ENCODE measurements around the gene PLIN3.
"Not testable (repeated sequence)": the region's sequence is repeated elsewhere in the genome, so short reads cannot be mapped to it uniquely, and the experiment has no call there.

Gene PLIN3

DNA sequence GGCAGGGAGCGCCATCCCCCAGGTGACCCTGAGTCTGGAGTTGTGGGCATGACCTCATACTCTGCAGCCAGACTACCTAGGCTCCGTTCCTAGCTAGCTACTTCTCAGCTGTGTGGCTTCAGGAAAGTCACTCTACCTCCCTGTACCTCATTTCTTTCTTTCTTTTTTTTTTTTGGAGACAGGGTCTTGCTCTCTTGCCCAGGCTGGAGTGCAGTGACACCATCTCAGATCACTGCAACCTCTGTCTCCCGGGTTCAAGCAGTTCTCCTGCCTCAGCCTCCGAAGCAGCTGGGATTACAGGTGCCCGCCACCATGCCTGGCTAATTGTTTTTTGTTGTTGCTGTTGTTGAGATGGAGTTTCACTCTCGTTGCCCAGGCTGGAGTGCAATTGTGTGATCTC, 15.0 kb downstream of the PLIN3 start:
- DNase-seq (ENCODE audit: low read depth), result no peak
- no peak overlapping the region for H3K4me3 ChIP-seq (ENCODE audit: control insufficient read depth, low read depth, low read length)
- TF ChIP-seq, protein P1, sequence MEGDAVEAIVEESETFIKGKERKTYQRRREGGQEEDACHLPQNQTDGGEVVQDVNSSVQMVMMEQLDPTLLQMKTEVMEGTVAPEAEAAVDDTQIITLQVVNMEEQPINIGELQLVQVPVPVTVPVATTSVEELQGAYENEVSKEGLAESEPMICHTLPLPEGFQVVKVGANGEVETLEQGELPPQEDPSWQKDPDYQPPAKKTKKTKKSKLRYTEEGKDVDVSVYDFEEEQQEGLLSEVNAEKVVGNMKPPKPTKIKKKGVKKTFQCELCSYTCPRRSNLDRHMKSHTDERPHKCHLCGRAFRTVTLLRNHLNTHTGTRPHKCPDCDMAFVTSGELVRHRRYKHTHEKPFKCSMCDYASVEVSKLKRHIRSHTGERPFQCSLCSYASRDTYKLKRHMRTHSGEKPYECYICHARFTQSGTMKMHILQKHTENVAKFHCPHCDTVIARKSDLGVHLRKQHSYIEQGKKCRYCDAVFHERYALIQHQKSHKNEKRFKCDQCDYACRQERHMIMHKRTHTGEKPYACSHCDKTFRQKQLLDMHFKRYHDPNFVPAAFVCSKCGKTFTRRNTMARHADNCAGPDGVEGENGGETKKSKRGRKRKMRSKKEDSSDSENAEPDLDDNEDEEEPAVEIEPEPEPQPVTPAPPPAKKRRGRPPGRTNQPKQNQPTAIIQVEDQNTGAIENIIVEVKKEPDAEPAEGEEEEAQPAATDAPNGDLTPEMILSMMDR (IDR thresholded peaks at IDR 0.05; ENCODE audit: control insufficient read depth, insufficient read depth, low read depth, low read length, missing control alignments), result no peak

DNA sequence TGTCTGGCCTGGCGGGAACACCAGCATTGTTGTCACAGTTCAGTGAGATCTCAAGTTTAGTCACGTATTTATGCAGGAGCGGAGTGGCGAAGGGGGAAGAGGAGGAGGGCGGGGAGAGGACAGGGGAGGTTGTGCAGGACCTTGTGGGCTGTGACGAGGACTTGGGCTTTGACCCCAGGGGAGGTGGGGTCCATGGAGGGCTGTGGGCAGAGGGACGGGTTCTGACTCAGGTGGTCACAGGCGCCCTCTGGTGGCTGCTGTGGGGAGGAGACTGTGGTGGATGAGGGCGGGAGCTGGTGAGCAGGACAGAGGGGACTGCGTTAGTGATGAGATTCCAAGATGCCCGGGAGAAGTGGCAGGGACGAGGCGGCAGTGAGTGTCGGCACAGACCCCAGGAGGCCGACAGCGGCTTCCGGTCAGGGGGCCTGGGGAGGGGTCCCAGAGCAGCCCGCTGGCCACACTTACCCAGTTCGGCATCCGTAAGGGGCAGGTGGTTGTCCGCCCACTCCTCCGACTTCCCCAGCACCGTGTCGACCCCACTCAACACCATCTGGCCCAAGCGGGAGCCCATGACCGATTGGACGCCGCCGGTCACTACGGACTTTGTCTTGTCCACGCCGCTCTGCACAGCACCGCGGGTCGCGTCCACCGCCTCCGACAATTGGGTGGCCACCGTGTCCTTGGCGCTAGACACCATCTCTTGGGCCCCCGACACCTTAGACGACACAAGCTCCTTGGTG, 15.7 kb downstream of the PLIN3 start:
- DNase-seq (ENCODE audit: low read depth), result no peak
- TF ChIP-seq, protein P1 (IDR thresholded peaks at IDR 0.05; ENCODE audit: control insufficient read depth, insufficient read depth, low read depth, low read length, missing control alignments), result peak; percentile 88
- no peak overlapping the region for H3K4me3 ChIP-seq (ENCODE audit: control insufficient read depth, low read depth, low read length)

DNA sequence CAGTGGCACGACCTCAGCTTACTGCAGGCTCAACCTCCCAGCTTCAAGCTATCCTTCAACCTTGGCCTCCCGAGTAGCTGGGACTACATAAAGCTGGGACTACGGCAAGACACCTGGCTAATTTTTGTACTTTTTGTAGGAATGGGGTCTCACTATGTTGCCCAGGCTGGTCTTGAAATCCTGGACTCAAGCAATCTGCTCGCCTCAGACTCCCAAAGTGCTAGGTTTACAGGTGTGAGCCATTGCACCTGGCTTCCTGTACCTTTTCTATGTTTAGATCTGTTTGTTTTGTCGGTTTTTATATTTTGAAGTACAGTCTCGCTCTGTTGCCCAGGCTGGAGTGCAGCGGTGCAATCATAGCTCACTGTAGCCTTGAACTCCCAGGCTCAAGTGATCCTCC, 18.4 kb downstream of the PLIN3 start:
- TF ChIP-seq, protein P1 (IDR thresholded peaks at IDR 0.05; ENCODE audit: control insufficient read depth, insufficient read depth, low read depth, low read length, missing control alignments), result no peak
- no peak for DNase-seq (ENCODE audit: low read depth)
- H3K4me3 ChIP-seq (ENCODE audit: control insufficient read depth, low read depth, low read length), result no peak overlapping the region

DNA sequence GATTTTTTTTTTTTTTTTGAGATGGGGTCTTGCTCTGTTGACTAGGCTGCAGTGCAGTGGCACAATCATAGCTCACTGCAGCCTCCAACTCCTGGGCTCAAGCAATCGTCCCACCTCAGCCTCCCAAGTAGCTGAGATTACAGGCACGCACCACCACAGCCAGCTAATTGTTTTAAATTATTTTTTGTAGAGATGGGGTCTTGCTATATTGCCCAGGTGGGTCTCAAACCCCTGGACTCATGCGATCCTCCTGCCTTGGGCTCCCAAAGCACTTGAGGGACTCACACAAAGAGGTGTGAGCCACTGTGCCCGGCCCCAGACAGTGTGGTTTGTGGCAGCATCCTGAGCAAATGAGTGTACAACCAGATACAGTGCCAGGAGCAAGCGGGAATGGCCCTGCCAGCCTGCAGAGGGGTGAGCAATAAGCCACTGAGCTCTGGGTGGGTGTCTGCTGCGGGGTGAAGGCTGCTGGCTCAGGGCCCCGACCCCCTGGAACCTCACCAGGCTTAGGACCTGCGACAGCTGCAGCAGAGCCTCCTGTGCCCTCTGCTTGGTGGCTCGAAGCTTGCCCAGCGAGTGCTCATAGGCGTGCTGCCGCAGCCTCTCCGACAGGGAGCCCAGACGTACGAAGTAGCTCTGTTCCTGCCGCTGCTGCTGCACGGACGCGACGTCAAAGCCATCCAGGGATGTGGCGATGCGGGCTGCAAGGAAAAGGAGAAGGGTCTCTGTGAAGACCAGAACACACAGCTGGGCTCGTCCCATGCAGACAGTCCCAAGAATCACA, 20.1 kb downstream of the PLIN3 start:
- no peak overlapping the region for H3K4me3 ChIP-seq (ENCODE audit: control insufficient read depth, low read depth, low read length)
- DNase-seq (ENCODE audit: low read depth), result no peak
- TF ChIP-seq, protein P1 (IDR thresholded peaks at IDR 0.05; ENCODE audit: control insufficient read depth, insufficient read depth, low read depth, low read length, missing control alignments), result no peak

DNA sequence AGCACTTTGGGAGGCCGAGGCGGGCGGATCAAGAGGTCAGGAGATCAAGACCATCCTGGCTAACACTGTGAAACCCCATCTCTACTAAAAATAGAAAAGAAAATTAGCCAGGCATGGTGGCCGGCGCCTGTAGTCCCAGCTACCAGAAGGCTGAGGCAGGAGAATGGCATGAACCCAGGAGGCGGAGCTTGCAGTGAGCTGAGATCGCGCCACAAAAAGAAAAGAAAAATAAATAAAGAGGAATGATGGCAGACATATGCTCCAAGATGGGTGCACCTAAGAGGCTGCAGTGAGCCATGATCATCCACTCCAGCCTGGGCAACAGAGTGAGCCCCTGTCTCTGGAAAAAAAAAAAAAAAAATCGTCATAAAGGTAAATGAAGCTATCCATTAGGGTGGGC, 21.5 kb downstream of the PLIN3 start:
- not testable (repeated sequence) for DNase-seq (ENCODE audit: low read depth); H3K4me3 ChIP-seq (ENCODE audit: control insufficient read depth, low read depth, low read length)

DNA sequence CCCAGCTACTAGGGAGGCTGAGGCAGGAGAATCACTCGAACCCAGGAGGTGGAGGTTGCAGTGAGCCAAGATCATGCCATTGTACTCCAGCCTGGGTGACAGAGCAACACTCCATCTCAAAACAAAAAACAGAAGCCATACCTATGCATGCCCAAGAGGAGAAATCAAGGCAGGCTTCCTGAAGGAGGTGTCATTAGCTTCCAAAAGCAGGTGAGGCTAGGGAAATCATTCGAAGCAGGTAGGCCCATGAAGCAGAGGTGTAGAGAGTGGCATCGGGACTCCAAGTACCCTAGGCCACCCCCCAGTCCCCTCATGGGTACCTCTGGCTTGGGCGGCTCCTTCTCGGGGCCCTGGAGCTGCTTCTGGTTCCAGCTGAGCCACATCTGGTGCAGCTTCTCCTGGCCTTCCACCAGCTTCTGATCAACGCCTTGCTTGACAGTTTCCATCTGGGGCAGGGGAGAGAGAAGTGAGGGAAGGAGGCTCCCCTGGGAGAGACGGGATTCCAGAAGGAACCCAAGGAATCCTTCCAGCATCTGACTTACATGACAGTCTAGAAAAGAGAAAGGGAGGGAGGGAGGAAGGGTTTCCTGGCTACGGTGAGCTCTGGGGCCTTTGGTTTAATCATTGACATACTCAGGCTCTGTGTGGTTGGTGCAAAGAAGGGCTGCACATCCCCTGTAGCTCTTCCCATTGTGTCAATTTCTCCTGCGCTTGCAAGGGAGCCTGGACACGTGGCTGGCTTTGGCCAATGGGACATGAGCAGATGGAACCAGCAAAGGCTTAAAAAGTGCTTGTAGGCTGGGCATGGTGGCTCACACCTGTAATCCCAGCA, 22.9 kb downstream of the PLIN3 start:
- no peak overlapping the region for H3K4me3 ChIP-seq (ENCODE audit: control insufficient read depth, low read depth, low read length)
- no peak for DNase-seq (ENCODE audit: low read depth)
- TF ChIP-seq, protein P1 (IDR thresholded peaks at IDR 0.05; ENCODE audit: control insufficient read depth, insufficient read depth, low read depth, low read length, missing control alignments), result no peak
